K562 (cell line): ENCODE data around the gene ZNF366. TPM values are rescaled to one million over a fixed set of nuclear protein-coding genes. Genes with fewer than 3 reads are reported as not detected.

Experiments
- ATAC-seq: fragments of 200-7000 bp; cut with Tn5 transposase; 3 replicates; pipeline ENCODE4 v1.9.1; 2020; ENCODE audit warnings: moderate library complexity
- BruUV-seq: library from RNA; stranded (reverse); fragments of 400-500 nt; replicated peaks from 2 replicates; lab custom pipeline; 2021; lab: Mats Ljungman, UMichigan
- CTCF ChIA-PET: fragments of 300-600 bp; formaldehyde crosslinking; extraction: SDS; loops from one replicate; lab custom pipeline; 2021; ENCODE audit warnings: low intra/inter-chr PET ratio; lab: Yijun Ruan, JAX
- POLR2A ChIA-PET: fragments of 300-600, 350-650 bp; sonication (Branson Sonifier 250); formaldehyde crosslinking; extraction: SDS; loops from one replicate; lab custom pipeline; 2021; ENCODE audit warnings: antibody characterized with exemption, inconsistent platforms; lab: Yijun Ruan, JAX
- DNase-seq, 4 experiments: peaks; one replicate each; pipeline versions ENCODE4 v3.0.0 to v3.0.0-alpha.2; 2011 to 2018; ENCODE audit warnings: low spot score in 3 of 4, mixed read lengths in 3 of 4; ENCODE audit errors: extremely low read depth in 1 of 4
- FAIRE-seq: peaks from 2 replicates; lab custom pipeline; 2011; peaks lifted over from hg19 to GRCh38; lab: Jason Lieb, UNC
- H2AFZ ChIP-seq: 2 replicates; pipeline ENCODE4 v1.6.0; 2011; ENCODE audit warnings: low read depth, low read length, control low read depth, inconsistent platforms
- H3K27ac ChIP-seq: fragments of 200-600 bp; 3 replicates; pipeline ENCODE4 v1.8.0; 2011; ENCODE audit warnings: low read depth, mild to moderate bottlenecking, control low read depth, inconsistent platforms, low read length, moderate library complexity, mixed read lengths; ENCODE audit errors: extremely low read depth
- H3K27me3 ChIP-seq, 2 experiments: fragments of 300-600 bp in 1 of 2; 2 replicates in 1 of 2; 3 replicates in 1 of 2; pipeline versions ENCODE4 v1.6.0 to v1.8.0; 2011; ENCODE audit warnings: inconsistent platforms in 2 of 2, low read length in 2 of 2, mild to moderate bottlenecking in 1 of 2, mixed read lengths in 1 of 2, moderate library complexity in 1 of 2; ENCODE audit not compliant: control insufficient read depth in 2 of 2, insufficient read depth in 2 of 2
- H3K36me3 ChIP-seq: fragments of 300-600 bp; 3 replicates; pipeline ENCODE4 v1.8.0; 2011; ENCODE audit warnings: mild to moderate bottlenecking, low read length, inconsistent platforms; ENCODE audit not compliant: control insufficient read depth, insufficient read depth
- H3K4me1 ChIP-seq, 2 experiments: fragments of 200-600 bp in 1 of 2; replicated peaks in 1 of 2; 2 replicates in 1 of 2; 3 replicates in 1 of 2; pipeline versions ENCODE4 v1.5.1 to v1.8.0; 2011; ENCODE audit warnings: inconsistent platforms in 2 of 2, low read length in 2 of 2, mild to moderate bottlenecking in 1 of 2, mixed read lengths in 1 of 2, moderate library complexity in 1 of 2; ENCODE audit not compliant: control insufficient read depth in 2 of 2, insufficient read depth in 2 of 2
- H3K4me2 ChIP-seq: 2 replicates; pipeline ENCODE4 v1.6.1; 2011; ENCODE audit warnings: low read length, control low read depth, inconsistent platforms, mixed read lengths; ENCODE audit not compliant: insufficient read depth
- H3K4me3 ChIP-seq: fragments of 200-600 bp; sonication (generic), shearing (Covaris generic); 2 replicates; pipeline ENCODE4 v1.5.1; 2016; ENCODE audit warnings: control low read depth, inconsistent platforms
- H3K79me2 ChIP-seq: fragments of 200-600 bp; 3 replicates; pipeline ENCODE4 v1.8.0; 2011; ENCODE audit warnings: low read length, inconsistent platforms; ENCODE audit not compliant: control insufficient read depth, insufficient read depth
- H3K9ac ChIP-seq, 2 experiments: 2 replicates each; pipeline versions ENCODE4 v1.6.0 to v1.6.1; 2011; ENCODE audit warnings: low read depth in 2 of 2, low read length in 2 of 2, control low read depth in 1 of 2, inconsistent platforms in 1 of 2, mild to moderate bottlenecking in 1 of 2, mixed read lengths in 1 of 2; ENCODE audit not compliant: insufficient read depth in 1 of 2
- H3K9me1 ChIP-seq: one replicate; pipeline ENCODE4 v1.6.0; 2011; ENCODE audit warnings: inconsistent platforms, mild to moderate bottlenecking, low read length, moderate library complexity; ENCODE audit not compliant: control insufficient read depth, insufficient read depth
- H3K9me3 ChIP-seq: replicated peaks from 2 replicates; pipeline ENCODE4 v1.5.1; 2011; ENCODE audit warnings: low read depth, low read length, inconsistent platforms; ENCODE audit not compliant: control insufficient read depth, insufficient read depth
- H4K20me1 ChIP-seq: replicated peaks from 2 replicates; pipeline ENCODE4 v1.6.1; 2011; ENCODE audit warnings: low read length, inconsistent platforms, mixed read lengths; ENCODE audit not compliant: control insufficient read depth, insufficient read depth
- NFE2 ChIP-seq: IDR thresholded peaks from 2 replicates; pipeline ENCODE4 v1.6.1; 2014; ENCODE audit warnings: antibody characterized with exemption, low read depth
- PATZ1 ChIP-seq: fragments of 250-450 bp; sonication (Bioruptor Pico); IDR thresholded peaks from 2 replicates; pipeline ENCODE4 v1.5.0; 2020; ENCODE audit warnings: mild to moderate bottlenecking, borderline replicate concordance
- PURB ChIP-seq: sonication (generic); formaldehyde crosslinking; IDR thresholded peaks from 2 replicates; pipeline ENCODE4 v1.9.0; 2021; ENCODE audit warnings: low read depth, mild to moderate bottlenecking, missing genetic modification reagents
- RBM34 ChIP-seq: fragments of 200-400 bp; formaldehyde crosslinking; IDR thresholded peaks from 2 replicates; pipeline ENCODE4 v1.6.1; 2018; ENCODE audit warnings: low read length, borderline replicate concordance; ENCODE audit not compliant: insufficient read depth
- ZEB2 ChIP-seq: fragments of 450-650 bp; IDR thresholded peaks from 2 replicates; pipeline ENCODE4 v1.6.1; 2016
- ZNF780A ChIP-seq: fragments of 250-450 bp; sonication (Bioruptor Pico); IDR thresholded peaks from 2 replicates; pipeline ENCODE4 v1.5.0; 2021; ENCODE audit warnings: mild to moderate bottlenecking
- WGBS: fragments of 100-300 bp; shearing (Covaris generic); methylation state at CpG from one replicate; pipeline ENCODE4 v1.1.6; 2016; ENCODE audit warnings: low coverage, mixed read lengths; ENCODE audit not compliant: insufficient coverage; ENCODE audit errors: missing lambda C conversion rate; 5-methylcytosine and 5-hydroxymethylcytosine counted together
- in situ Hi-C: fragments of 300-500 bp; cut with MboI; formaldehyde crosslinking; loops from 4 replicates; pipeline ENCODE4 v1.15.0; 2018; ENCODE audit warnings: inconsistent platforms, mixed read lengths
- intact Hi-C: fragments of 100-400 bp; cut with micrococcal nuclease; formaldehyde crosslinking; loops from 2 replicates; pipeline ENCODE4 v1.14.2; 2022
- polyA plus RNA-seq, 8 experiments: library from polyadenylated mRNA; depleted of rRNA in 4 of 8; stranded (reverse) in 5 of 8; unstranded in 3 of 8; fragments of >200 nt; fragmentation: Nextera tagmentation in 2 of 8; fragmentation: Illumina TruSeq in 1 of 8; extraction: Ambion mirVana in 2 of 8; extraction: Trizol in 1 of 8; gene quantifications; 2 replicates each; pipeline versions ENCODE4 v1.2.1 to v1.2.3, GENCODE V29; 2011 to 2014; ENCODE audit warnings: inconsistent platforms in 1 of 8, missing spikeins in 1 of 8
- total RNA-seq, 7 experiments: library from RNA; depleted of rRNA in 6 of 7; stranded (reverse); fragments of >200 nt in 6 of 7; fragmentation: Illumina TruSeq in 2 of 7; extraction: Trizol in 2 of 7; gene quantifications; 2 replicates each; pipeline versions ENCODE4 v1.2.1 to v1.2.3, GENCODE V29; 2011 to 2021; ENCODE audit warnings: low replicate concordance in 1 of 7

The ZNF366 gene
- total and polyA plus RNA-seq, 9 of the 15 experiments (the other 6 are each of a cell fraction or from before 2014, with no cell fraction given) = not detected

GRCh38 chr5:72397836-72398235 is 109.4 kb downstream of the ZNF366 start:
- intact Hi-C loops (no loop called here), in situ Hi-C loops (no loop called here)
- FAIRE-seq = no peak
- CTCF ChIA-PET = no interaction called here
- H3K9me1 ChIP-seq = no peaks in the 10 kb centered on the region
- H2AFZ ChIP-seq = no peak overlapping the region
- H3K79me2 ChIP-seq = no peaks in the 10 kb centered on the region
- no peaks in the 10 kb centered on the region for H3K4me1 ChIP-seq
- DNase-seq = no peak
- 2% methylated on average over 6 of the region's 6 CpGs for WGBS
- POLR2A ChIA-PET = no interaction called here
- H3K36me3 ChIP-seq = no peaks in the 10 kb centered on the region
- no peak overlapping the region for H3K9ac ChIP-seq
- H4K20me1 ChIP-seq = no peaks in the 10 kb centered on the region
- ATAC-seq = no peak
- no peaks in the 10 kb centered on the region; the same call in 1 of the 2 replicates for H3K9me3 ChIP-seq
- H3K27me3 ChIP-seq = peaks cover 3% of the 10 kb centered on the region in 2 experiments; a peak in 1 of 5 replicates
- H3K4me2 ChIP-seq = no peak overlapping the region
- no peak overlapping the region for H3K27ac ChIP-seq
- H3K4me3 ChIP-seq = no peak overlapping the region
- TF ChIP-seq RBM34 = no peak
- TF ChIP-seq PATZ1 (CRISPR knock-in tag) = no peak
- no peak for TF ChIP-seq ZNF780A (CRISPR knock-in tag)
- TF ChIP-seq NFE2 = 0 out of 2 replicates have a peak, but pooled peaks have one; percentile 34
- no peak for TF ChIP-seq PURB (CRISPR knock-in tag)
- TF ChIP-seq ZEB2 = peak; percentile 40; the same call in 1 of the 2 replicates
- no TSS peak for BruUV-seq
